Transverse colon (tissue), 4 donors: Measurements from ENCODE around the gene BAX.

Experiments
- EP300 ChIP-seq: sonication (generic); formaldehyde crosslinking; IDR thresholded peaks from one replicate; pipeline ENCODE4 v1.6.1; 2017; ENCODE audit warnings: antibody characterized with exemption, low read depth
- POLR2A ChIP-seq: fragments of 450-650 bp; IDR thresholded peaks from one replicate; pipeline ENCODE4 v1.6.1; 2016; ENCODE audit warnings: antibody characterized with exemption, mild to moderate bottlenecking, moderate library complexity
- POLR2AphosphoS5 ChIP-seq, 3 donors: sonication (generic); formaldehyde crosslinking; IDR thresholded peaks; one replicate each; pipeline ENCODE4 v1.6.1; 2016; ENCODE audit warnings: antibody characterized with exemption in 3 of 3
- TF ChIP-seq, protein P1 (sequence below), 5 experiments: fragments of 200-600 bp in 3 of 5; fragments of 450-650 bp in 2 of 5; sonication (generic) in 3 of 5; IDR thresholded peaks; 1 replicate in 2 of 5; 2 replicates in 3 of 5; pipeline ENCODE4 v1.5.1; 2016 to 2017; ENCODE audit warnings: antibody characterized with exemption in 5 of 5, inconsistent platforms in 3 of 5, mild to moderate bottlenecking in 2 of 5, moderate library complexity in 1 of 5

GRCh38 chr19:48961051-48961649, 6.5 kb downstream of the BAX start:
- TF ChIP-seq POLR2A = no peak
- TF ChIP-seq, protein P1, sequence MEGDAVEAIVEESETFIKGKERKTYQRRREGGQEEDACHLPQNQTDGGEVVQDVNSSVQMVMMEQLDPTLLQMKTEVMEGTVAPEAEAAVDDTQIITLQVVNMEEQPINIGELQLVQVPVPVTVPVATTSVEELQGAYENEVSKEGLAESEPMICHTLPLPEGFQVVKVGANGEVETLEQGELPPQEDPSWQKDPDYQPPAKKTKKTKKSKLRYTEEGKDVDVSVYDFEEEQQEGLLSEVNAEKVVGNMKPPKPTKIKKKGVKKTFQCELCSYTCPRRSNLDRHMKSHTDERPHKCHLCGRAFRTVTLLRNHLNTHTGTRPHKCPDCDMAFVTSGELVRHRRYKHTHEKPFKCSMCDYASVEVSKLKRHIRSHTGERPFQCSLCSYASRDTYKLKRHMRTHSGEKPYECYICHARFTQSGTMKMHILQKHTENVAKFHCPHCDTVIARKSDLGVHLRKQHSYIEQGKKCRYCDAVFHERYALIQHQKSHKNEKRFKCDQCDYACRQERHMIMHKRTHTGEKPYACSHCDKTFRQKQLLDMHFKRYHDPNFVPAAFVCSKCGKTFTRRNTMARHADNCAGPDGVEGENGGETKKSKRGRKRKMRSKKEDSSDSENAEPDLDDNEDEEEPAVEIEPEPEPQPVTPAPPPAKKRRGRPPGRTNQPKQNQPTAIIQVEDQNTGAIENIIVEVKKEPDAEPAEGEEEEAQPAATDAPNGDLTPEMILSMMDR (IDR thresholded peaks at IDR 0.05) = no peak
- no peak for TF ChIP-seq EP300
- no peak for TF ChIP-seq POLR2AphosphoS5 (IDR thresholded peaks at IDR 0.05)
